GM23338 (cell line): ENCODE measurements around the gene MGLL. TPM values are rescaled to one million over a fixed set of nuclear protein-coding genes. Genes with fewer than 3 reads are reported as not detected.

Experiments used
- ATAC-seq: fragments of 200-7000 bp; cut with Tn5 transposase; 3 replicates; pipeline ENCODE4 v1.9.1; 2020
- DNase-seq: peaks from one replicate; pipeline ENCODE4 v3.0.0-alpha.2; 2015; ENCODE audit warnings: low spot score
- H2AFZ ChIP-seq: fragments of 200-600 bp; sonication (generic); 2 replicates; pipeline ENCODE4 v1.8.0; 2016; ENCODE audit warnings: antibody characterized with exemption, mild to moderate bottlenecking, moderate library complexity
- H3F3A ChIP-seq: fragments of 200-600 bp; sonication (generic); replicated peaks from 2 replicates; pipeline ENCODE4 v1.8.0; 2017; ENCODE audit warnings: antibody characterized with exemption, mixed run types, low read depth
- H3K27ac ChIP-seq: fragments of 200-600 bp; sonication (generic); 2 replicates; pipeline ENCODE4 v1.6.1; 2016; ENCODE audit warnings: low read depth
- H3K27me3 ChIP-seq: fragments of 200-600 bp; sonication (generic); 2 replicates; pipeline ENCODE4 v1.8.0; 2016; ENCODE audit warnings: mild to moderate bottlenecking, mixed run types, moderate library complexity; ENCODE audit not compliant: insufficient read depth
- H3K36me3 ChIP-seq: fragments of 200-600 bp; sonication (generic); 2 replicates; pipeline ENCODE4 v1.8.0; 2016; ENCODE audit warnings: mild to moderate bottlenecking; ENCODE audit not compliant: insufficient read depth
- H3K4me1 ChIP-seq: fragments of 200-600 bp; sonication (generic); 2 replicates; pipeline ENCODE4 v1.8.0; 2016; ENCODE audit warnings: mild to moderate bottlenecking, moderate library complexity; ENCODE audit not compliant: insufficient read depth
- H3K4me2 ChIP-seq: fragments of 200-600 bp; sonication (generic); 2 replicates; pipeline ENCODE4 v1.7.1; 2017; ENCODE audit warnings: mixed run types
- H3K4me3 ChIP-seq: fragments of 200-600 bp; sonication (generic); 2 replicates; pipeline ENCODE4 v1.6.1; 2016; ENCODE audit warnings: mixed run types
- H3K79me2 ChIP-seq: fragments of 200-600 bp; sonication (generic); replicated peaks from 2 replicates; pipeline ENCODE4 v1.8.0; 2017; ENCODE audit warnings: mild to moderate bottlenecking; ENCODE audit not compliant: insufficient read depth
- H3K9me2 ChIP-seq: fragments of 200-600 bp; sonication (generic); 2 replicates; pipeline ENCODE4 v1.8.0; 2017; ENCODE audit not compliant: insufficient read depth
- H4K20me1 ChIP-seq: fragments of 200-600 bp; sonication (generic); replicated peaks from 2 replicates; pipeline ENCODE4 v1.8.0; 2017; ENCODE audit warnings: mild to moderate bottlenecking; ENCODE audit not compliant: insufficient read depth
- H3K27ac Mint-ChIP-seq: 2 replicates; pipeline ENCODE4 v1.8.0; 2020; ENCODE audit warnings: inconsistent platforms, mild to moderate bottlenecking, moderate library complexity, mixed read lengths
- H3K27me3 Mint-ChIP-seq: 3 replicates; pipeline ENCODE4 v1.8.0; 2022; ENCODE audit warnings: low read depth, mild to moderate bottlenecking, moderate library complexity, mixed read lengths, inconsistent platforms; ENCODE audit not compliant: insufficient read depth, poor library complexity
- H3K36me3 Mint-ChIP-seq: 3 replicates; pipeline ENCODE4 v1.8.0; 2021; ENCODE audit warnings: low read depth, mild to moderate bottlenecking, inconsistent platforms, moderate library complexity, mixed read lengths
- H3K4me1 Mint-ChIP-seq: 3 replicates; pipeline ENCODE4 v1.8.0; 2020; ENCODE audit warnings: mild to moderate bottlenecking, inconsistent platforms, mixed read lengths
- H3K4me3 Mint-ChIP-seq: 3 replicates; pipeline ENCODE4 v1.8.0; 2021; ENCODE audit warnings: moderate library complexity, mild to moderate bottlenecking, inconsistent platforms, mixed read lengths
- H3K9me3 Mint-ChIP-seq: 3 replicates; pipeline ENCODE4 v1.8.0; 2020; ENCODE audit warnings: moderate library complexity, mild to moderate bottlenecking, inconsistent platforms, mixed read lengths
- ETS1 ChIP-seq: IDR thresholded peaks from 2 replicates; pipeline ENCODE4 v1.6.1; 2016; ENCODE audit warnings: antibody characterized with exemption
- EZH2 ChIP-seq: fragments of 200-600 bp; sonication (generic); IDR thresholded peaks from one replicate; pipeline ENCODE4 v1.8.0; 2017; ENCODE audit warnings: antibody characterized with exemption, mild to moderate bottlenecking, low read depth; ENCODE audit not compliant: unreplicated experiment
- EZH2phosphoT487 ChIP-seq: fragments of 200-600 bp; sonication (generic); IDR thresholded peaks from one replicate; pipeline ENCODE4 v1.8.1; 2018; ENCODE audit warnings: antibody characterized with exemption; ENCODE audit not compliant: unreplicated experiment
- JUNB ChIP-seq: IDR thresholded peaks from one replicate; pipeline ENCODE4 v1.6.1; 2016; ENCODE audit warnings: antibody characterized with exemption; ENCODE audit not compliant: unreplicated experiment
- NANOG ChIP-seq: IDR thresholded peaks from 2 replicates; pipeline ENCODE4 v1.6.1; 2016; ENCODE audit warnings: antibody characterized with exemption, borderline replicate concordance
- POLR2AphosphoS5 ChIP-seq: IDR thresholded peaks from 2 replicates; pipeline ENCODE4 v1.6.1; 2016; ENCODE audit warnings: antibody characterized with exemption, low read depth
- REST ChIP-seq: IDR thresholded peaks from one replicate; pipeline ENCODE4 v1.6.1; 2018; ENCODE audit warnings: antibody characterized with exemption; ENCODE audit not compliant: unreplicated experiment
- STAT1 ChIP-seq: IDR thresholded peaks from one replicate; pipeline ENCODE4 v1.6.1; 2016; ENCODE audit warnings: antibody characterized with exemption; ENCODE audit not compliant: unreplicated experiment
- ZNF114 ChIP-seq: fragments of 250-450 bp; sonication (Bioruptor Pico); IDR thresholded peaks from 2 replicates; pipeline ENCODE4 v1.5.0; 2020; ENCODE audit warnings: mild to moderate bottlenecking, moderate library complexity
- ZNF331 ChIP-seq: fragments of 250-450 bp; sonication (Bioruptor Pico); IDR thresholded peaks from 2 replicates; pipeline ENCODE4 v1.5.0; 2020; ENCODE audit warnings: low read depth, mild to moderate bottlenecking, moderate library complexity
- ZNF462 ChIP-seq: fragments of 250-450 bp; sonication (Bioruptor Pico); IDR thresholded peaks from 2 replicates; pipeline ENCODE4 v1.5.0; 2020; ENCODE audit warnings: mild to moderate bottlenecking, moderate library complexity
- polyA plus RNA-seq: library from polyadenylated mRNA; unstranded; fragments of >200 nt; fragmentation: Nextera tagmentation; extraction: Ambion mirVana; gene quantifications from 2 replicates; pipeline ENCODE4 v1.2.1, GENCODE V29; 2016
- total RNA-seq: library from RNA; depleted of rRNA; stranded (reverse); fragments of >200 nt; shearing (Covaris generic); gene quantifications from 2 replicates; pipeline ENCODE4 v1.2.3, GENCODE V29; 2014

Gene MGLL
- total and polyA plus RNA-seq, 2 experiments from 2014 or later, result 0.71 to 0.83 TPM

- Histone ChIP-seq H3K79me2 (no peaks in the 10 kb centered on the region), H3K4me3 (no peak overlapping the region), H3K27ac (no peak overlapping the region), H4K20me1 (no peaks in the 10 kb centered on the region), H3K36me3 (no peaks in the 10 kb centered on the region), H3K9me2 (peaks cover 14% of the 10 kb centered on the region; the same call in 1 of the 2 replicates), H3K27me3 (no peaks in the 10 kb centered on the region), H2AFZ (no peak overlapping the region), H3F3A (no peaks in the 10 kb centered on the region), H3K4me1 (no peaks in the 10 kb centered on the region), H3K4me2 (no peak overlapping the region)
- Mint-ChIP-seq H3K27me3 (peaks cover 10% of the 10 kb centered on the region), H3K27ac (no peak overlapping the region), H3K4me1 (no peaks in the 10 kb centered on the region), H3K9me3 (no peaks in the 10 kb centered on the region; the same call in 1 of the 3 replicates), H3K4me3 (no peak overlapping the region), H3K36me3 (no peaks in the 10 kb centered on the region)
- no peak for DNase-seq
- TF ChIP-seq REST (no peak), EZH2 (no peak), JUNB (no peak), POLR2AphosphoS5 (no peak), ETS1 (no peak), ZNF462 (CRISPR knock-in tag) (no peak), EZH2phosphoT487 (no peak), ZNF114 (CRISPR knock-in tag) (no peak), STAT1 (no peak), NANOG (no peak), ZNF331 (CRISPR knock-in tag) (no peak)
- ATAC-seq, result no peak
Observed at GRCh38 chr3:127809211-127809610, 13.1 kb downstream of the MGLL start.
